ENCODE measurements around the gene PLG.
"Not testable (repeated sequence)": the region's sequence is repeated elsewhere in the genome, so short reads cannot be mapped to it uniquely, and the experiment has no call there.

DNA sequence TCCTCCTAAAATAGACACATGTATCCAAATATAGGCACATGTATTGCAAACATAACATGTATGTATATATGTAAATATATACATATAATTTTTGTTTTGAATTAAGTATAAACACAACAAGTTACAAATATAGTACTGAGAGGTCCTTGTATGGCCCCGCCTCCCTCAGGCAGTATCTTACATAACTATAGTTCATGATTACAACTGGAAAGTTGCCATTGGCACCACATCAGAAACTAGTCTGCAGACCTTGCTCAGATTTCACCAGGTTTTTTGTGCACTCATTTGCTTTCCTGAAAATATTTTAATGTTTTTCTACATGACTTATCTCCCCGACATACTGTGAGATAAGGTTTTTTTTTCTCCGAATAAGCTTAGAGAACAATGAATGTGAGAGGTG, 5.2 kb upstream of the PLG start:
- TF ChIP-seq, protein P1, sequence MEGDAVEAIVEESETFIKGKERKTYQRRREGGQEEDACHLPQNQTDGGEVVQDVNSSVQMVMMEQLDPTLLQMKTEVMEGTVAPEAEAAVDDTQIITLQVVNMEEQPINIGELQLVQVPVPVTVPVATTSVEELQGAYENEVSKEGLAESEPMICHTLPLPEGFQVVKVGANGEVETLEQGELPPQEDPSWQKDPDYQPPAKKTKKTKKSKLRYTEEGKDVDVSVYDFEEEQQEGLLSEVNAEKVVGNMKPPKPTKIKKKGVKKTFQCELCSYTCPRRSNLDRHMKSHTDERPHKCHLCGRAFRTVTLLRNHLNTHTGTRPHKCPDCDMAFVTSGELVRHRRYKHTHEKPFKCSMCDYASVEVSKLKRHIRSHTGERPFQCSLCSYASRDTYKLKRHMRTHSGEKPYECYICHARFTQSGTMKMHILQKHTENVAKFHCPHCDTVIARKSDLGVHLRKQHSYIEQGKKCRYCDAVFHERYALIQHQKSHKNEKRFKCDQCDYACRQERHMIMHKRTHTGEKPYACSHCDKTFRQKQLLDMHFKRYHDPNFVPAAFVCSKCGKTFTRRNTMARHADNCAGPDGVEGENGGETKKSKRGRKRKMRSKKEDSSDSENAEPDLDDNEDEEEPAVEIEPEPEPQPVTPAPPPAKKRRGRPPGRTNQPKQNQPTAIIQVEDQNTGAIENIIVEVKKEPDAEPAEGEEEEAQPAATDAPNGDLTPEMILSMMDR (IDR thresholded peaks at IDR 0.05; ENCODE audit: insufficient read depth, low read length, poor library complexity, severe bottlenecking) = not testable (repeated sequence)
- TF ChIP-seq EZH2phosphoT487 (conservative IDR thresholded peaks at IDR 0.05; ENCODE audit: low read length) = not testable (repeated sequence)
